Endodermal cell (in vitro differentiated cells): Measurements from ENCODE around the gene MAP3K5. TPM values are rescaled to one million over a fixed set of nuclear protein-coding genes. Genes with fewer than 3 reads are reported as not detected.
A peak's percentile ranks its signal among the peaks of the same experiment; 100 is the strongest.

ENCODE experiments used
- DNase-seq: peaks from one replicate; pipeline ENCODE4 v3.0.0-alpha.2; 2017
- H3K27ac ChIP-seq: 2 replicates; pipeline ENCODE4 v1.5.1; 2013; ENCODE audit warnings: mild to moderate bottlenecking, low read depth, low read length, moderate library complexity
- H3K27me3 ChIP-seq: 2 replicates; pipeline ENCODE4 v1.6.1; 2013; ENCODE audit warnings: mild to moderate bottlenecking, low read length, moderate library complexity; ENCODE audit not compliant: insufficient read depth, control insufficient read depth, poor library complexity, severe bottlenecking
- H3K36me3 ChIP-seq: 2 replicates; pipeline ENCODE4 v1.7.0; 2013; ENCODE audit warnings: mild to moderate bottlenecking, low read length, moderate library complexity; ENCODE audit not compliant: control insufficient read depth, insufficient read depth
- H3K4me1 ChIP-seq: one replicate; pipeline ENCODE4 v1.7.0; 2013; ENCODE audit warnings: low read length; ENCODE audit not compliant: control insufficient read depth, insufficient read depth
- H3K4me3 ChIP-seq: 2 replicates; pipeline ENCODE4 v1.5.1; 2013; ENCODE audit warnings: mild to moderate bottlenecking, low read length, moderate library complexity
- H3K9ac ChIP-seq: 2 replicates; pipeline ENCODE4 v1.6.1; 2013; ENCODE audit warnings: mild to moderate bottlenecking, low read length, moderate library complexity; ENCODE audit not compliant: poor library complexity, severe bottlenecking; ENCODE audit errors: extremely low read depth
- H3K9me3 ChIP-seq: 2 replicates; pipeline ENCODE4 v1.6.1; 2013; ENCODE audit warnings: mild to moderate bottlenecking, low read length, moderate library complexity; ENCODE audit not compliant: control insufficient read depth
- H3K27ac Mint-ChIP-seq: 2 replicates; pipeline ENCODE4 v1.8.0; 2020; ENCODE audit warnings: mixed read lengths
- H3K27me3 Mint-ChIP-seq: 2 replicates; pipeline ENCODE4 v1.8.0; 2021; ENCODE audit warnings: mild to moderate bottlenecking, mixed read lengths; ENCODE audit not compliant: insufficient read depth
- H3K36me3 Mint-ChIP-seq: 2 replicates; pipeline ENCODE4 v1.8.0; 2020; ENCODE audit warnings: low read depth, mixed read lengths
- H3K4me1 Mint-ChIP-seq: 2 replicates; pipeline ENCODE4 v1.8.0; 2020; ENCODE audit warnings: mixed read lengths
- H3K4me3 Mint-ChIP-seq: 2 replicates; pipeline ENCODE4 v1.8.0; 2020; ENCODE audit warnings: mild to moderate bottlenecking, moderate library complexity, mixed read lengths
- H3K9me3 Mint-ChIP-seq: 2 replicates; pipeline ENCODE4 v1.8.0; 2020; ENCODE audit warnings: mild to moderate bottlenecking, mixed read lengths
- WGBS, 2 experiments: methylation state at CpG; one replicate each; pipeline versions ENCODE4 v1.1.5 to v1.1.7; 2013; ENCODE audit warnings: missing lambda C conversion rate in 2 of 2, mixed read lengths in 1 of 2; ENCODE audit not compliant: insufficient coverage in 1 of 2, insufficient read length in 1 of 2; 5-methylcytosine and 5-hydroxymethylcytosine counted together
- total RNA-seq, 2 donors: library from RNA; stranded (reverse); fragmentation: NEBNext Ultra II Directional in 1 of 2; extraction: Animal tissue kit (Norgen Biotek cat#: 25700) in 1 of 2; gene quantifications; 2 replicates in 1 of 2; 3 replicates in 1 of 2; pipeline ENCODE4 v1.2.1, GENCODE V29; 2021
- TF ChIP-seq, protein P1 (sequence below): fragments of 200-600 bp; sonication (generic); conservative IDR thresholded peaks from 2 replicates; pipeline ENCODE4 v1.5.0; 2021; ENCODE audit warnings: antibody characterized with exemption, mild to moderate bottlenecking

The MAP3K5 gene
- total RNA-seq, 2 donors from 2014 or later = 1.6 to 3.4 TPM

DNA sequence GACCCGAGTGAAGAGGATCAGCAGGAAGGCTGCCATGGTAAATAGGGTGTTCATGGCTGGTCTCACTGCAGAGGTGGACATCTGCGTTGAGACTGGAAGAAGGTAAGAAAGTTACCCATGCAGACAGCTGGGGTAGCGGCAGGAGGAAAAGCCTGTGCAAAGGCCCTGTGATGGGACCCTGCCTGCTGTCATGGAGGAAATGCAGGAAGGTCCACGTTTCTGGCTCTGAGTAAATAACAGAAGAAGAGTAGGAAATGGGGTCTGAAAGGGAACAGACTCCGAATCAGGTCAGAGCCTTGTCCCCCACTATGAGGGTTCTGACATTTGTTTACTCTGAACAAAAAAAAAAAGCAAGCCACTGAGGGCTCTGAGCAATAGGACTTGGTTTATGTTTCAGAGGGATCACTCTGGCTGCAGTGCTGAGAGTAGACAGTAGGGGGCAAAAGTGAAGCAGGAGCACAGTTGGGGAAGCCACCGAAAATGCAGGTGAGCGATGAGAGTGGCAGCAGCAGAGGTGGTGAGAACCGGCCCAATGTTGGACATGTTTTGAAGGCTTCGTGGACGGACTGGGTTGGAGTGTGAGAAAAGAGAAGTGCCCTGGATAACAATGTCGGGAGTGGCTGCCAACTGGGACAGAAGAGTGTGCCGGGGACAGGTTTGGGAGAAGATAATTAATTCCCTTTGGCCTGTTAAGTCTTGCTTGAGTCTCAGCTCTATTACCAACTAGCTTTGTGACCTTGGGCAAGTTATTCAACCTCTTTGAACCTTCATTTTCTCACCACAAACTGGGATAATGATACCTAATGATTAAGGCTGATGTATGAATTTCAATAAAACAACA is 184.1 kb downstream of the MAP3K5 start:
- TF ChIP-seq, protein P1, sequence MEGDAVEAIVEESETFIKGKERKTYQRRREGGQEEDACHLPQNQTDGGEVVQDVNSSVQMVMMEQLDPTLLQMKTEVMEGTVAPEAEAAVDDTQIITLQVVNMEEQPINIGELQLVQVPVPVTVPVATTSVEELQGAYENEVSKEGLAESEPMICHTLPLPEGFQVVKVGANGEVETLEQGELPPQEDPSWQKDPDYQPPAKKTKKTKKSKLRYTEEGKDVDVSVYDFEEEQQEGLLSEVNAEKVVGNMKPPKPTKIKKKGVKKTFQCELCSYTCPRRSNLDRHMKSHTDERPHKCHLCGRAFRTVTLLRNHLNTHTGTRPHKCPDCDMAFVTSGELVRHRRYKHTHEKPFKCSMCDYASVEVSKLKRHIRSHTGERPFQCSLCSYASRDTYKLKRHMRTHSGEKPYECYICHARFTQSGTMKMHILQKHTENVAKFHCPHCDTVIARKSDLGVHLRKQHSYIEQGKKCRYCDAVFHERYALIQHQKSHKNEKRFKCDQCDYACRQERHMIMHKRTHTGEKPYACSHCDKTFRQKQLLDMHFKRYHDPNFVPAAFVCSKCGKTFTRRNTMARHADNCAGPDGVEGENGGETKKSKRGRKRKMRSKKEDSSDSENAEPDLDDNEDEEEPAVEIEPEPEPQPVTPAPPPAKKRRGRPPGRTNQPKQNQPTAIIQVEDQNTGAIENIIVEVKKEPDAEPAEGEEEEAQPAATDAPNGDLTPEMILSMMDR = peak; percentile 82
- no peak overlapping the region for H3K4me3 Mint-ChIP-seq
- H3K27ac ChIP-seq = no peak overlapping the region
- H3K9ac ChIP-seq = no peak overlapping the region
- peaks cover 49% of the 10 kb centered on the region for H3K4me1 Mint-ChIP-seq
- no peak overlapping the region for H3K4me3 ChIP-seq
- no peaks in the 10 kb centered on the region for H3K9me3 Mint-ChIP-seq
- no peaks in the 10 kb centered on the region for H3K27me3 ChIP-seq
- H3K27me3 Mint-ChIP-seq = no peaks in the 10 kb centered on the region
- peaks cover 4% of the 10 kb centered on the region for H3K4me1 ChIP-seq
- H3K27ac Mint-ChIP-seq = no peak overlapping the region
- H3K36me3 ChIP-seq = no peaks in the 10 kb centered on the region
- H3K36me3 Mint-ChIP-seq = no peaks in the 10 kb centered on the region
- DNase-seq = peak; percentile 97
- H3K9me3 ChIP-seq = no peaks in the 10 kb centered on the region
- 64 to 68% methylated on average over 10 to 12 of the region's 12 CpGs for WGBS, 2 experiments

DNA sequence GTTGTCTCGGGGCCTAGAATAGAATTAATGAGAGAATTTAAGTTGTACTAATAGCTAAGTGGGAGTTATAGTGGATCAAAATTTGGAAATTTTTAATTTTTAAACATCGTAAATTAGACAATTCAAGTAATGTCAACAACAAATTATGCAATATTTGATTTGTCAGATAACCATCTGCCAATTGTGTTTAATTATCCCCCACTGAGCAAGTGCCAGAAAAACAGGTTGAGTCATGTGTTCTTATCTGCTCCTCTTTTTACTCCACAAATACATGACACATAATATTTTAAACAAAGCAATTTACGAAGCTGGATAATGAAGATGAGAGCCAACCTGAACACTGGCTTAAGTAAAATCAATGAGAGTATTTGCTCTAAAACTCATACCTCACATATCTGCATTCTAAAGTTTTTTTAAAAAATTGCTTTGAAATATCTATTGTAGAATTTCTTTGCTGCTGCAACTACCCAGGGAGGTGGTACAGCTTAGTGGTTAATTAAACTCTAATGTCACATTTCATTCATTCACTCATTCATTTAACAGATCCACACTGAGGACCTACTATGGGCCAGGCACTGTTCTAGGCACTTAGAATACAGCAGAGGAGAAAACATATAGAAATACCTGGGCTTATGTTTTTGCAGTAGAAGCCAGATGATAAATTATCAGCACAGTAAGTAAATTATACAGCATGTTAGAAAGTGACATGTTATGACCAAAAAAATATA is 184.9 kb downstream of the MAP3K5 start:
- no peak for DNase-seq
- Histone ChIP-seq H3K36me3 (no peaks in the 10 kb centered on the region), H3K27me3 (no peaks in the 10 kb centered on the region), H3K4me1 (peaks cover 4% of the 10 kb centered on the region), H3K9me3 (no peaks in the 10 kb centered on the region), H3K9ac (no peak overlapping the region), H3K27ac (no peak overlapping the region), H3K4me3 (no peak overlapping the region)
- H3K4me1 Mint-ChIP-seq = peaks cover 47% of the 10 kb centered on the region
- no peaks in the 10 kb centered on the region for H3K27me3 Mint-ChIP-seq
- 80 to 100% methylated on average over 1 to 3 of the region's 3 CpGs for WGBS, 2 experiments
- H3K4me3 Mint-ChIP-seq = no peak overlapping the region
- H3K9me3 Mint-ChIP-seq = no peaks in the 10 kb centered on the region
- TF ChIP-seq, protein P1 = no peak
- H3K36me3 Mint-ChIP-seq = no peaks in the 10 kb centered on the region
- no peak overlapping the region for H3K27ac Mint-ChIP-seq

DNA sequence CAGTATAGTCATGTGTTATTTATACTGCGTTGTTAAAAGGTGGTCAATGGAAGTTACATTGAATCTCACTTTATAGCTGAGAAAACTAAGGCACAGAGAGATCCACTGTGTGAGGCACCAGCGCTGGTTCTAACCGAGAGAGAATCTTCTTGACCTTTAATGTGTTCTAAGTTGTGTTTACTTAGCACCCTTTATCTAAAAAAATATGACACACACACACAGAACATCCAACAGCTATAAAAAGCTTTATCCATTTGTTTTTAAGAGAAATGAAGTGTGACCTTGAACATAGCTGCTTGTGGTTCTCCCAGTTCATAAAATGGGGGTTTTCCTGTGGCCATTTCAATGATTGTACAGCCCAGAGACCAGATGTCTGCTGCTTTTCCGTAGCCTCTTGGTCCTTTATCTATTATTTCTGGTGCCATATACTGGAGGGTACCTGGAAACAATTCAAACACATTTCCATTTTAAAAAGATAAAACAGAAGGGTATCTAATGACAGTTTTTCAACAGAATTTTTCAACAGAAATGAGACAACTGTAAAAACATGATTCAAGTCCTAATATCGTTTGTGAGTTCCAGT is 187.3 kb downstream of the MAP3K5 start:
- H3K9ac ChIP-seq = no peak overlapping the region
- Mint-ChIP-seq H3K27me3 (no peaks in the 10 kb centered on the region), H3K4me3 (no peak overlapping the region), H3K36me3 (no peaks in the 10 kb centered on the region), H3K27ac (no peak overlapping the region), H3K4me1 (peaks cover 43% of the 10 kb centered on the region), H3K9me3 (no peaks in the 10 kb centered on the region)
- H3K27ac ChIP-seq = no peak overlapping the region
- 92 to 96% methylated on average over 3 to 5 of the region's 5 CpGs for WGBS, 2 experiments
- H3K9me3 ChIP-seq = no peaks in the 10 kb centered on the region
- no peaks in the 10 kb centered on the region for H3K36me3 ChIP-seq
- H3K27me3 ChIP-seq = no peaks in the 10 kb centered on the region
- peaks cover 2% of the 10 kb centered on the region for H3K4me1 ChIP-seq
- DNase-seq = no peak
- TF ChIP-seq, protein P1 = no peak
- no peak overlapping the region for H3K4me3 ChIP-seq
